NB4 (cell line): ENCODE results near the gene LYPLA2.

ENCODE experiments used
- CTCF ChIP-seq: IDR thresholded peaks from one replicate; pipeline ENCODE4 v1.5.1; 2012; ENCODE audit warnings: low read depth, low read length
- POLR2A ChIP-seq: IDR thresholded peaks from 2 replicates; pipeline ENCODE4 v1.6.1; 2011; ENCODE audit warnings: mild to moderate bottlenecking; ENCODE audit not compliant: insufficient read length; ENCODE audit errors: extremely low read depth

DNA sequence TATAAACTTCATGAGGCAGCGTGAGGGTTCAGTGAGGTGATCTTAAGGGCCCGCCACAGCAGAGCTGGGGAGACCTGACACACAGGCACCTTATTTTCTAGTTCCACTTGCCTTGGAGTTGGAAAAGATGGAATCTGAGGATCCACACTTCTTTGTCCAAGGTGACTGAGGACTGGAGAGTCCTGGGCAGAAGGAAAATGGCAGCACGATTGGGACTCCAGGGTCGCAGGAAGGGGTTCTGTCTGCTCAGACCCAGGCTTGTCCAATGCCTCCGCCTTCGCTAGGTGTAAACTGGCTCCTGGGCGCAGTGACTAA lies 8.3 kb downstream of the LYPLA2 start:
- TF ChIP-seq POLR2A, result no peak
- TF ChIP-seq CTCF, result no peak
